GM12878 (cell line): Measurements from ENCODE around the gene FYTTD1. TPM values are rescaled to one million over a fixed set of nuclear protein-coding genes. Genes with fewer than 3 reads are reported as not detected.

Experiments
- BHLHE40 ChIP-seq, 2 experiments: fragments of 450-650 bp in 1 of 2; IDR thresholded peaks; 2 replicates each; pipeline ENCODE4 v1.6.1; 2011 to 2017; ENCODE audit warnings: low read depth in 2 of 2, borderline replicate concordance in 1 of 2, improper control_type of control experiment in 1 of 2, low read length in 1 of 2, mild to moderate bottlenecking in 1 of 2
- FOS ChIP-seq: IDR thresholded peaks from 3 replicates; pipeline ENCODE4 v1.6.1; 2011; ENCODE audit warnings: borderline replicate concordance; ENCODE audit not compliant: insufficient read length; ENCODE audit errors: extremely low read depth
- FOXK2 ChIP-seq: fragments of 450-650 bp; IDR thresholded peaks from 2 replicates; pipeline ENCODE4 v1.6.1; 2017; ENCODE audit warnings: mild to moderate bottlenecking, moderate library complexity
- IRF3 ChIP-seq: fragments of 450-650 bp; IDR thresholded peaks from 2 replicates; pipeline ENCODE4 v1.6.1; 2014; ENCODE audit warnings: mild to moderate bottlenecking
- MLLT1 ChIP-seq: fragments of 450-650 bp; IDR thresholded peaks from 2 replicates; pipeline ENCODE4 v1.6.1; 2016; ENCODE audit warnings: mild to moderate bottlenecking
- PBX3 ChIP-seq: IDR thresholded peaks from 2 replicates; pipeline ENCODE4 v1.6.1; 2011; ENCODE audit warnings: mild to moderate bottlenecking, low read depth, low read length, moderate library complexity; ENCODE audit not compliant: insufficient replicate concordance
- RFX5 ChIP-seq: IDR thresholded peaks from 2 replicates; pipeline ENCODE4 v1.6.1; 2011; ENCODE audit warnings: low read depth, low read length, improper control_type of control experiment
- SIN3A ChIP-seq: IDR thresholded peaks from 2 replicates; pipeline ENCODE4 v1.6.1; 2012; ENCODE audit warnings: low read depth, low read length, improper control_type of control experiment
- SMARCA5 ChIP-seq: fragments of 450-650 bp; IDR thresholded peaks from 2 replicates; pipeline ENCODE4 v1.6.1; 2017; ENCODE audit warnings: mild to moderate bottlenecking
- SMC3 ChIP-seq: IDR thresholded peaks from 2 replicates; pipeline ENCODE4 v1.6.1; 2011; ENCODE audit warnings: low read length, improper control_type of control experiment, borderline replicate concordance
- SPI1 ChIP-seq: IDR thresholded peaks from 2 replicates; pipeline ENCODE4 v1.6.1; 2011; ENCODE audit warnings: low read depth, mild to moderate bottlenecking, low read length, moderate library complexity, borderline replicate concordance; ENCODE audit not compliant: insufficient read depth
- TARDBP ChIP-seq: IDR thresholded peaks from 2 replicates; pipeline ENCODE4 v1.6.1; 2016; ENCODE audit warnings: borderline replicate concordance
- TCF12 ChIP-seq: IDR thresholded peaks from 2 replicates; pipeline ENCODE4 v1.6.1; 2011; ENCODE audit warnings: low read depth, mild to moderate bottlenecking, low read length
- YY1 ChIP-seq: IDR thresholded peaks from 2 replicates; pipeline ENCODE4 v1.6.1; 2011; ENCODE audit warnings: low read depth, mild to moderate bottlenecking, low read length
- ZBTB33 ChIP-seq: fragments of 450-650 bp; IDR thresholded peaks from 2 replicates; pipeline ENCODE4 v1.6.1; 2017; ENCODE audit warnings: mild to moderate bottlenecking
- ZNF207 ChIP-seq: fragments of 450-650 bp; IDR thresholded peaks from 2 replicates; pipeline ENCODE4 v1.6.1; 2014; ENCODE audit warnings: antibody characterized with exemption, mild to moderate bottlenecking, borderline replicate concordance
- ZNF687 ChIP-seq: fragments of 450-650 bp; IDR thresholded peaks from 2 replicates; pipeline ENCODE4 v1.6.1; 2017; ENCODE audit warnings: mild to moderate bottlenecking, moderate library complexity
- ZZZ3 ChIP-seq: IDR thresholded peaks from 2 replicates; pipeline ENCODE4 v1.6.1; 2011; ENCODE audit warnings: low read depth; ENCODE audit not compliant: control insufficient read depth, insufficient read length
- polyA plus RNA-seq, 11 experiments: library from polyadenylated mRNA; depleted of rRNA in 4 of 11; unstranded in 6 of 11; stranded (reverse) in 5 of 11; fragments of >200 nt; fragmentation: Nextera tagmentation in 4 of 11; fragmentation: Illumina TruSeq in 1 of 11; extraction: Ambion mirVana in 4 of 11; extraction: Trizol in 1 of 11; gene quantifications; 1 replicate in 1 of 11; 2 replicates in 10 of 11; pipeline versions ENCODE4 v1.2.1 to v1.2.3, GENCODE V29; 2011 to 2016; ENCODE audit warnings: inconsistent platforms in 2 of 11, missing spikeins in 2 of 11, low read depth in 1 of 11
- total RNA-seq, 4 experiments: library from RNA; depleted of rRNA in 3 of 4; stranded (reverse); fragments of >200 nt in 3 of 4; fragmentation: Illumina TruSeq in 1 of 4; extraction: Trizol in 1 of 4; gene quantifications; 2 replicates each; pipeline versions ENCODE4 v1.2.1 to v1.2.3, GENCODE V29; 2013 to 2021

The FYTTD1 gene
- total and polyA plus RNA-seq, 10 of the 15 experiments (the other 5 are each of a cell fraction or from before 2014, with no cell fraction given), result 25.5 to 101 (median 59.4) TPM

- TF ChIP-seq TARDBP (no peak), FOXK2 (no peak), SMARCA5 (0 out of 2 replicates have a peak, but pooled peaks have one; percentile 23), PBX3 (no peak), ZNF207 (no peak; the same call in 1 of the 2 replicates), TCF12 (no peak), ZBTB33 (no peak), FOS (no peak), YY1 (no peak), ZNF687 (peak; percentile 22; the same call in 1 of the 2 replicates), ZZZ3 (no peak), MLLT1 (no peak), SIN3A (no peak), SMC3 (no peak), IRF3 (0 out of 2 replicates have a peak, but pooled peaks have one; percentile 17), SPI1 (no peak), BHLHE40 (IDR thresholded peaks at IDR 0.05; ENCODE audit: borderline replicate concordance in 1 of 2, low read depth in 2 of 2, low read length in 1 of 2) (no peak), RFX5 (no peak)
- TF ChIP-seq, all 136 proteins: peak for 6
Observed at GRCh38 chr3:197713477-197713822, 36.2 kb upstream of the FYTTD1 start (continued).
